Measurements from ENCODE around the gene ATP5F1B.
"Not testable (repeated sequence)": the region's sequence is repeated elsewhere in the genome, so short reads cannot be mapped to it uniquely, and the experiment has no call there.

Gene ATP5F1B

GRCh38 chr12:56645717-56646446 is at the start of gene ATP5F1B:
ATP5F1B (minus strand) TSS chr12:56645984; CDS start chr12:56645963, 21 bp downstream.
- DNase-seq: peak; percentile 100

- DNase-seq: no peak
These were observed 48.4 kb upstream of the ATP5F1B start for GRCh38 chr12:56694161-56694560.

GRCh38 chr12:56688846-56689109 is 43.0 kb upstream of the ATP5F1B start:
- DNase-seq: no peak

- DNase-seq: peak; percentile 97
These were observed 42.5 kb upstream of the ATP5F1B start, which contains the start of gene PTGES3 for GRCh38 chr12:56688129-56688845. PTGES3 (minus strand) TSS chr12:56688284; CDS start chr12:56687999, 285 bp downstream.

GRCh38 chr12:56687223-56688128 is 41.7 kb upstream of the ATP5F1B start:
- DNase-seq: peak; percentile 9

GRCh38 chr12:56684745-56685359 is 39.1 kb upstream of the ATP5F1B start:
- no peak for DNase-seq

- DNase-seq: no peak
These were observed 36.5 kb upstream of the ATP5F1B start for GRCh38 chr12:56682323-56682722.

GRCh38 chr12:56679883-56680575 is 34.2 kb upstream of the ATP5F1B start:
- DNase-seq: no peak

- no peak for DNase-seq
These were observed 33.1 kb upstream of the ATP5F1B start for GRCh38 chr12:56678852-56679251.

- DNase-seq: no peak
These were observed 31.9 kb upstream of the ATP5F1B start for GRCh38 chr12:56677680-56678079.

GRCh38 chr12:56676851-56677580 is 31.2 kb upstream of the ATP5F1B start:
- no peak for DNase-seq

GRCh38 chr12:56671608-56672007 is 25.8 kb upstream of the ATP5F1B start:
- DNase-seq: no peak

GRCh38 chr12:56670836-56671235 is 25.1 kb upstream of the ATP5F1B start:
- no peak for DNase-seq

- DNase-seq: no peak
These were observed 22.3 kb upstream of the ATP5F1B start for GRCh38 chr12:56668197-56668457.

- DNase-seq: no peak
These were observed 16.3 kb upstream of the ATP5F1B start for GRCh38 chr12:56661979-56662638.

- no peak for DNase-seq
These were observed 15.8 kb upstream of the ATP5F1B start for GRCh38 chr12:56661560-56661959.

- no peak for DNase-seq
These were observed 13.1 kb upstream of the ATP5F1B start for GRCh38 chr12:56658921-56659320.

- DNase-seq: no peak
These were observed 11.9 kb upstream of the ATP5F1B start for GRCh38 chr12:56657416-56658379.

GRCh38 chr12:56653781-56654180 is 8.0 kb upstream of the ATP5F1B start:
- not testable (repeated sequence) for DNase-seq

- not testable (repeated sequence) for DNase-seq
These were observed 2.2 kb upstream of the ATP5F1B start for GRCh38 chr12:56648023-56648422.

Data from NCI-H2081 treated with DMSO at 0.1 percent for 48 hours (cell line).